ENCODE data around the gene JARID2.

The JARID2 gene

DNA sequence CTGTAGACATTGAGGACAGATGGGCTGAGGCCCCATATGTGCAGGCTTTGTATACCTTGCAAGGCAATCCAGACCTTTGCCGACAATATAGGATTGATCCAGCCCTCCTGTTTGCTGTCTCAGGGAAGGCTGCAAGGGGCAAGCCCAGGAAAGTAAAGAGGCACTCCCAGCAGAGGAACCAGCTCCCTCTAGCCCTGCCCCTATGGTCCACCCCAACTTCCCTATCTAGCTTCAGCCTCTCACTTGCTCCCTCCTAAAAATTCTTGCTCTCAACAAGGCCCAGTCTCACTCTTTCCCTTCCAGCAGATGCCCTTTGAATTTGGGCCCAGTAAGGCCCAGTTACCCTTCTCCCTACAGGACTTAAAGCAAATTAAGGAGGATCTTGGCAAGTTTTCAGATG is 92.6 kb downstream of the JARID2 start:
- no peak for DNase-seq

DNA sequence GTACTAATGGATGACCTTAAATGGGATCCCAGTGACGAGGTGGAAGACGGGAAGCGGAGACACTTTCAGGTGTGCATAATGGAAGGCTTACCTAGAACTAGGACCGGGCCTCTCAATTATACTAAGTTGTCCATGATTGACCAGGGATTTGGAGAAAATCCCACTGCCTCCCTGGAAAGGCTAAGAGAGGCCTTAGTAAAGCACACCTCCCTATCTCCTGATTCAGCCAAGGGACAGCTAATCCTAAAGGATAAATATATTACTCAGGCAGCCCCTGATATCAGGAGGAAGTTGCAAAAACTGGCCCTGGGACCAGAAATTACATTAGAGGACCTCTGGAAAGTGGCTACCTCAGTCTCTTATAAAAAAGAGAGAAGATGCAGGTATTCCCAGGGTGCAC is 93.2 kb downstream of the JARID2 start:
- DNase-seq, result no peak

DNA sequence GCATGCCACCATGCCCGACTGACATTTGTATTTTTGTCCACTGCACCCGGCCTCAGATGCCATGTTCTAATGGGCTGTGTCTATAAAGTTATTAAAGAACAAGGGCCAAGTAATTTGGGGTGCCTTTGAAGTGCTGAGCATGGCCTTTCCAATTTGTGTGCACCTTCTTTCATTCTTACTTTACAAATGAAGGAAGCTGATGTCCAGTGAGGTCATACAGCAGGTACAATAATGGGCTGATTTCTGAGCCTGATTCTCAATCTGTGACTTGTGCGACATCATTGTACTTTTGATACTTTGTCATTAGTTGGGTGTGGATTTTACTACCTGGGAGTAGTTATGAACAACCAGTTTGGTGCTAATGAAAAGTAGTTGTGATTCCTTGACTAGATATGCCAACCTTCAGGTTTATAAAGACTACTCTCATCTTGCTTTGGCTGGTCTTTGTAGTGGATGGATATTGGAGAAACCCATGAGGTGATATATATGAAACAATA is 94.3 kb downstream of the JARID2 start:
- no peak for DNase-seq

DNA sequence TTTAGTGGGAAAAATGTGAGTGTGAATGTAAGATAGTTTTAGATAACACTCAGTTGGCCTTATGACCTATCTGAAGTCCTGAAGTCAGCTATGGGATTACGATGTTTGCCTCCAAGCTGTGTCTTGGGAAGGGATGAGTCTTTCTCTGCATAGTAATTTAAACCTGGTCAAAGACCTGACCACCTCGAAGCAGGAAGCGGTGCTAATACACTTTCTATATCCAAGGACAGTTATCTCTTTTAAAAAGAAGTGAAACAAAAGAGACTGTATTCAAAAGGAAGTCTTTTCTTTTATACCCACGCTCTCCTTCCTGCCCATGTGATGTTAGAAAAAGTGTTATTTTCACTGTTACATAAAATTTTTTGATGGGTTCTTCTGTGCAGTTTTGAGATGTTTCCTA is 94.9 kb downstream of the JARID2 start:
- no peak for DNase-seq

DNA sequence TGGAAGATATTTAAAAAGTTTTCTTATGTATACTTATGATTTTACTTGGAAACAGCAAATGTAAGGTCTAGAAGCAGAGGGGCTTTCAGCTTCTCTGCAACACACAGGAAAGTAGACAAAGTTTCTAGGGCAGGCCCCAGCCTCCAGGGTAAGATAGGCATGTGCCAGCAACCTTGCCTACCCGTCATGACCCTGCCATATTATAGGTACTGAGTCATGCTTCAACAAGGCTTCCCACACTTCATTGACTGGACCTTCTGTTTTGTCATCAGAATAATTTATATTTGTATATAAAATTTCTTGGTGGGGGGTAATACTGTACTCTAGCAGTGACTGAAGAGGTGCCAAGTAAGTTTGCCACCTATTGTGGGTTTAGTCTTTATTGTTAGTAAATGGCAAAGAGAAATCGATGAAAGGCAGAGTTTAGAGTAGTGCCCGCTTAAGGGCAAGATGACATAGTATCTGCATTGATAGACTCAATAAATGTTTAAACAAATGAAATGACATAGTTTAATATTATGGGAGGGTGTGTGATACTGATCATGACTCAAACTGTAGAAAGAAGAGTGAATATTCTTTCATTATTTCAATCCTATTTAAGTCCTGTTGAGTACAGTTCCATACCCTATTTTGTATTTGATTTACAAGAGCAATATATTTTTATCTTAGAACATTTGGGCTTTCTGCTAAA is 95.6 kb downstream of the JARID2 start:
- no peak for DNase-seq

DNA sequence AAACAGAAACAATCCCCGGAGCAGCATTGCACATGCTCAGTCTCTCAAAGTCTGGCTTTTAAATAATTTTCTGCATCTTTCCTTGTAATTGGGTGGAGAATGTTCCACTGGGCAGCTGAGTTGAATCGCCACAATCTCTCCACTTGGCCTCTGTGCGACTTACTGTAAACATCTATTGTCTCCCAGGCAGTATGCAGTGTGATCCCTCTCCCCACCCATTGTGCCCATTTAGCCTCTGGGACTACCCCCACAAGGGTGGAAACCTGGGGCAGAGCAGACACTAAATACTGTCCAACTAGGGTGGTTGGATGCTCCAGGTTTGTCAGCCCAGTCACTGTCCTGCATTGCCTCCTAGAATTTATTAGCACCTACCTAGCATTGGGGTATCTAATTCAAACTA is 96.2 kb downstream of the JARID2 start:
- DNase-seq, result no peak

DNA sequence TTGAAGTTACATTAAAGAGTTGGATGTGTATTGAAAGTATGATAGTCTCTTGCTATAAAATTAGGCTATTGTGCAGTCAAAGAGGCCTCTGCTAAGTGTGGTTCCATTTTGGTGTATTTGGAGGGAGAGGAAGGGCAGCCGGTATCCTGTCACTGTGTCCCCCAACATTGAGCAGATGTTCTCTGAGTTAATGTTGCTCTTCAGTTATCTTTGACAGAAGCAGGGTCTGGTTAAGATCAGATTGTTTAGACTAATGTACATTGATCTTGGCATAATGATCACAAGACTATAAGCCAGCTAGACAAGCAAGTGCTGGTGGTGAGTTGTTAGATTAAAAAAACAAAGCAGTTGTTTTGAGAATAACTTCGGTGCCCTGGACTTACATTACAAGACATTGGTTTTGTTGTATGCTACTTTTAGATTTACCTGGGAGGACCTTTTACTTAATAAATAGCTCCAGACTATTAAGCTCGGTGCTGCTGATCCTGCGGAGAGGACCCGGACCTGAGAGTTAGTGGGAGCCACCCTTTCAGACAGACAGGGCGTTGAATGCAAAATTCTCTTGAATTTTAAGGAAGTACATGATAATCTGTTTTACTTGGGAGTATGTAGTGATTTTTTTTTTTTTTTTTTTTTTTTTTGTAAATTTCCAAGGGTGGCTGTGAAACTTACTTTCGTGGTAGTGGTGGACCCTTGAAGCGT is 97.8 kb downstream of the JARID2 start:
- no peak for DNase-seq

DNA sequence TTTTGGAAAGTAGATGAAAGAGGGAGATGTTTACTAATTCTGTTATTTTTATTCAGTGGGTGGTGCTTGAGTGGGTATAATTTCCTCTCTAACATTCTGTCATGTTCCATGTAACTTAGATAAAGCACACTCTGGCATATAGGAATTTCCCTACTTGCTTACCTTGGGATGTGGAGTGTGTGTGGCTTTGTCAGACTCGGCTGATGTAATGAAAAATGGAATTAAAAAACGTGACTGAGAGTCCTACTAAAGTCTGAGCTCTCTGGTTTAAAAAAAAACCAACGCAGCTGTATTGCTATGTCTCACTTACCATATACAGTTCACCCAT is 98.3 kb downstream of the JARID2 start:
- DNase-seq, result no peak

DNA sequence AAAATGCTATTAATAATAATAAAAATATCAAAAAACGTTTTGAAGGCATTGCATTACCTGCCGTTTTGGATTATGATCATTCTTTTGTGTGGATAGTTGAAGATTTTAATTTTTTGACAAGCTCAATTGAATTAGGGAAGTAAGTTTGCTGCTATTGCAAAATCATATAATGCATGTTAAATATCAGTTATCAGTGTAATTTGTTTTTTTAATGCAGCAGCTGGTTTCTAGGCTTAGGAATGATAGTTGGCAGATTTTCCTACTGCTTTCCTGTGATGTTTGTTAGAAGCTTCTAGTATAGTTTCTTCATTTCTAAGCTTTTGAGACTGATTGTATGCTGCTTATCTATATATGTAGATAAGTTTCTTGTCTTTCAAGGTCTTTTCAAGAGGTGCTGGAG is 99.0 kb downstream of the JARID2 start:
- no peak for DNase-seq

DNA sequence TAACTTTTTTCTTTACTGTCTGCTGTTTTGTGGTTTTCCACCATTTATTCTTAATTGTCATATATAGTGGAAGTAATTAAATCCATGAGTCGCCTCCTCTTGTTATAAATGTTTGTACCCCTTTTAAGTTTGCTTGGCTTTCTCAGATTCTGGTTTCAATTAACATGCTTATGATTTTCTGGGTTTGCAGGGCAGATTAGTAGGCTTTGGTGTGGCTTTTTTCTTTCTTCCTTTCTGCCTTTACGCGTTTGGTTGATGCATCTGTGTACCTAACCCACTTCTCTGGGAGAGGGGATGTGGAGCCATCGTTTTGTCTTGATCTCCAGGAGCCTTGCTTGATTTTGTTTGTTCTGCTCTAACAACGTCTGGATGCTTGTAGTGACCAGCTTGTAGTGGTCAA is 100.4 kb downstream of the JARID2 start:
- DNase-seq, result no peak

DNA sequence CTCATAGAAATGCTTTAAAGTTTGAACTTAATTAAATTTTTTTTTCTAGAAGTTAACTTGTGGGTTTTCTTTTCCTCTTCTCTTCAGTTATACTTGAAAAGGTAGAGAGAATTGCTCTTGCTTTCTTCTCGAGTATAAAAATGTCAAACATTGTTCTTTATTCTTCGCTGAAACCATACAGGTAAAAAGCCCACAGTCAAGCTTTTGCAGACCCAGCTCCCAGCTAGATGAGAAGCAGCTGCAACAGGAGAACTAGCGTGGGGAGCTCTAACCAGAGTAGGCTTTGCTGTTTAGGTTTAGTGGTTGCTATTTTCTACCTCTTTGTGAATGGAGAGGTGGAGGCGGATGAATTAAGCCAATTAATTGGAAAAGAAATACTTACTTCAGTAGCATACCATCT is 102.7 kb downstream of the JARID2 start:
- DNase-seq, result no peak

DNA sequence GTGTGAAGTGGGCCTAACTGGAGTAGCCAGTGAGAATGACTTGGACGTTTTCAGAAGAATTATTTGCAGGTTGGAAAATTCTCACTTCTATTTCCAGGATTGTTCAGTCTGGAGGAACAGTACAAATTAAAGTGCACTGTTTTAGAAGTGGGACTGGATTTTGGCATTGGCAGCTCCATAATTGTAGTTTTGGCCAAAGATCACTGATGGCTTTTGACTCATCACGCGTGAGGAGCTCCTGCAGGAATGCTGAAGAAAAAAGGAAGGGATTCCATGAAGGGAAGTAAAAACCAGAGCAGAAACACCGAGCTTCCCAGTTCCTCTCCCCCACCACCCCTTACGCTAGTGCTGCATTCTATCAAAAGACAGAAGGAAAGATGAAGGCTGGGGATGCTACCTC is 103.5 kb downstream of the JARID2 start:
- no peak for DNase-seq

DNA sequence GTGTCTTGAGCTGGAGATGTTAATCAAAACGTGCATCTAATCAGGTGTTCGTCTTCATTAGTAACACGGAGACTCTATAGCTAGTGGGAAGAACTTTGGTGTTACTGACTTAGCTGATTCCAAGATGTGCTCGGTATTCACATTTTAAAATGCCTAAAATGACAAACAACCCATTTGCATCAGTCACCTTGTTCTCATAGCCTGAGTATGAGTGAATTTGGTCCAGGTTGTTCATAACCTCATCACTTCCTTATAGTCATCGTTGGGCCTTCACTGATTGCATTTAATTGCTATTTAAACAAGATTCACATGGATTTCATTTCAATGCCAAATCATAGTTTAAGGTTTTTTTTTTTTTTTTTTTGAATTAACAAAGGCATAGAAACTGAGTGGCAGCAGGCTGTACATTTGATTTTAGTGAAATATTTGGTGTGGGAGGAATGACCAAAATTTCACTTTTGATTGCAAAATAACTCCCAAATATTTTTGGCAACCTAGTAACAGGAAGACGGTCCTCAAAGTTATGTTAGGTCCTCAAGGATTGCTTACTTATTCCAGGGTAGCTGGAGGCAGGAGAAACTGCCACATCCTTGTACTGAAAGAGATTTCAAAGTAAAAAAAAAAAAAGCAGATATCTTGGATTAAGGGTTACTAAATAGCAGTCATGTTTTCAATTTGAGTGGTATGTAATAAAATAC is 104.7 kb downstream of the JARID2 start:
- no peak for DNase-seq

DNA sequence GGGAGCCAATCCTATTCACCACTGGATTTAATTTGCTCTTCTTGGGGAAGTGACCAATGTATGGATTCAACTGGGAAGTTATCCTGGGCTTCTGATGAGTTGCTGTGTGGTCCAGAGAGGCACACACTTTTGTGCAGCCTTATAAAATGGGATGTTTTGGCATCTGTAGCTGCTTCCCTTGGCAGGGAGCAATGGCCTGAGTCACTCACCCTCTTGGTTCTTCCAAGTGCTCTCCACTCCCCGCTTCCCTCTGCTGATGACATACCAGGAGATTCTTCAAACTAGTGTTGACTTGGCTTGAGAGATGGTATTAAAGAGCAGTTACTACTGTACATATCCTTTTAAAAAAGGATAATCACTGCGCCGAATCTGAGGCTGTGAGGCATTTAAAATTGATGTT is 105.8 kb downstream of the JARID2 start:
- no peak for DNase-seq

DNA sequence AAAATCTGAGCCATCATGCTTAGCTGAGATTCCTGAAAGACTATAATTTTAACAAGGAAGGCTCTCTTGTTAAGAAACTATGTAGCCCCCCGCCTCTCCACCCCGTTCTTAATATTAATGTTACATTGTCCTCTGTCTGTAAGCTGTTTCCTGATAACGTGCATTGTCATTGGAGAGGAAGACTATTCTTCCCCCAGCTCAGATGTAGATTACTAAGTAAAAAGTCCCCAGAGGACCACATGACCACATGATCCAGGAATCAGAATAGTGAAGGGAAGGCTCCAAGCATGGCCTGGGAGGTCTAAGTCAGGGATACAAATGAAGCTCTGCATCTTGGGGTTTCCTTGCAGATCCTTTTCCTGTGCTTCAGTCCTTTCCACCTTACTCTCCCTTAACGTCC is 106.4 kb downstream of the JARID2 start:
- no peak for DNase-seq

DNA sequence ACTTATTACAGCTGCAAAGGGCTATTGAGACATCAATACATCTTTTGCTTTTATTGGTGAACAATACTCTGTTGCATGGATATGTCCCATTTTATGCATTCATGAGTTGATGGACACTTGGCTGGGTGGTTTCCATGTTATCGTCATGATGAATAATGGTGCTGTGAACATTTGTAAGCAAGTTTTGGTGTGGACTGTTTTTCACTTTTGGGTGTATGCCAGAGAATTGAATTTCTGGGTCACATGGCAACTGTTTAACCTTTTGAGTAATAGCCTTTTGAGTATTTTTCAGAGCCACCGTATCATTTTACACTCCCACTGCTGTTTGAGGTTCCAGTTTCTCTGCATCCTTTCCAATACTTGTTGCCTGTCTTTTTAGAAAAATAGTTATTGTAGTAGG is 107.0 kb downstream of the JARID2 start:
- DNase-seq, result peak; percentile 86

DNA sequence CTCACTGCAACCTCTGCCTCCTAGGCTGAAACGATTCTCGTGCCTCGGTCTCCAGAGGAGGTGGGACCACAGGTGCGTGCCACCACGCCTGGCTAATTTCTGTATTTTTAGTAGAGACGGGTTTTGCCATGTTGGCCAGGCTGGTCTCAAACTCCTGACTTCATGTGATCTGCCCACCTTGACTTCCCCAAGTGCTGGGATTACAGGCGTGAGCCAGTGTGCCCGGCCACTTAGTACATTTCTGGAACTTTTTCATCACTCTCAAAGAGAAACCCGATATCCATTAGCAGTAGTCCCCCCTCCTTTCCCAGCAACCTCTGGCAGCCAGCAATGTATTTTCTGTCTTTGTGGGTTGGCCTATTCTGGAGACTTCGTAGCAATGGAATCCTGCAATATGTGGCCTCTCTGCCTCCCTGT is 109.8 kb downstream of the JARID2 start:
- no peak for DNase-seq

DNA sequence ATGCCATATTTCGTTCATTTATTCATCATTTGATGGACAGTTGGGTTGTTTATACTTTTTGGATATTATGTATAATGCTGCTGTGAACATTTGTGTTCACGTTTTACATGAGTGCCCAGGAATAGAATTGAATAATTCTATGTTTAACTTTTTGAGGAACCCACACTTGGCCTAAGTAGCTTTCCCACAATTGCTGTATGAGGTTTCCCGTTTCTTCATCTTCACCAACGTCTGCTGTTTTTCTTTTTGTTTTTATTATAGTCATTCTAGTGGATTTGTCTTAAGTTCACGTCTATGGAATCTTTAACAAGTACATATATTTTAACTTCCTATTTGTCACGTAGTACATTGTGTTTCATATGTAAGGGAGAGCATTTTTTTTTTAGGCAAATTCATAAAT is 110.3 kb downstream of the JARID2 start:
- no peak for DNase-seq

DNA sequence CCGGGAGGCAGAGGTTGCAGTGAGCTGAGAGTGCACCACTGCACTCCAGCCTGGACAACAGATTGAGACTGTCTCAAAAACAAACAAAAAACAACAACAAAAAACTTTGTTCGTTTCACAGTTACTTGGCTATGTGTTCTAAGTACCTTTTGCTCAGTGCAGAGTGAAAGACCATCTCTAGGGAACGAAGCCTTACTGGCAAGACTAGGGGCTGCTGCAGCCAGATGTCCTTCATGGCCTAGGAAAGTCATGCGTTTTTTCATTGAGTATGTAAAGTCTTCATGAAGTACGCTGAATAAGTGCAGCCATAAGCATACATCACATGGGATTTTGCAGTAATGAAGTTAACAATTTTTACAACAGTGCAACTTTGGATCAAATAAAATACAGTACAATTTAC is 111.1 kb downstream of the JARID2 start:
- DNase-seq, result no peak

DNA sequence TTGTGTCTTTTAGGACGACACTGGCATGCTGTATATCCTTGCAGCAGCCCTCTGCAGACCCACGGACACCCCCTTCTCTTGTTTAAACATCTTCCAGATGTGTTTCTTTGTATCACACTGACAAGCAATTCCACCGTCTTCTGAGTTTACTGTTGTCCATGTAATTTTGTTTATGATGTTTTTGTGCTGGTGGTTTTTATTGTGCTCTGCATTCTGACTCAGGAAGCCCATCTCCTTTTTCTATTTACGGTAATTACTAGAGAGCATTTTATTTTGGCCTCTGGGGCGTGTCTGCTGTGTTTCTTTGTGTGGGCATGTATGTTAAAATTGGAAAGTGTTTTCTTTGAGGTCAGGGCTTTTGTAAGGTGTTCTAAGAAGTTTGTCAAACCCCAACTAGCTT is 111.9 kb downstream of the JARID2 start:
- no peak for DNase-seq

DNA sequence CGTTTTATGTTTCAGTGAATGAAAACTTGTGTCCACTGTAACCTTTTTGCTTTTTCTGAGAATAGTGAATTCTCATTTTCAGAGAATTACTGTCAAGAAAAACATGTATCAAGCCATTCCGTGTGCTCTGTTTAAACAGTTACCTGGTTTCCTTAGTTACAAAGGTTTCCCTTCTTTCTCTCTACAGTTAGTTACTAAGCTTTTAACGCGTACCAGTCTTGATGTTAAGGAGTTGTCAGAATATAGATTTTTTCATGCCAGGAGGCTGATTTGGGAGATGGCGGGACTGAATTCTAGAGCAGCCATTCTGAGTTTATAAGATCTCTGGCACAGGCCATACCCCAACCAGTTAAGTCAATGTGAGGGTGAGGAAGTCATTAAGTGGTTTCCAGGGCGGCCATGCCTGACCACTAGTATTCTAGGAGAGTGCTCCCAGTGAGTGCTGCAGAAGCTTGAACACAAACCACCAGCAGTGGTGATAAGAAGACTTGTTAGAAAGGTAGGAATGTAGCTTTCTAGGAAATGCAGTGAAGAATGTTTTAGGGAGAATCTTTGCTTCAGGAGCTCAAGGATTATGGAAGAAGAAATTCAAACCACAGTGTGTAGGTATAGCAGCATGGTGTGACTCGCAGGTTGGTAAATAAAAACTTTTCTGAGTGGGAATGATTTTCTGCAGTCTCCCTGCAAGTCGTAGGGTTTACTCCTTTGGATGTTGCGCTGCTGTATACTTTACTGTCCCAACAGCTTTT is 112.9 kb downstream of the JARID2 start:
- no peak for DNase-seq

DNA sequence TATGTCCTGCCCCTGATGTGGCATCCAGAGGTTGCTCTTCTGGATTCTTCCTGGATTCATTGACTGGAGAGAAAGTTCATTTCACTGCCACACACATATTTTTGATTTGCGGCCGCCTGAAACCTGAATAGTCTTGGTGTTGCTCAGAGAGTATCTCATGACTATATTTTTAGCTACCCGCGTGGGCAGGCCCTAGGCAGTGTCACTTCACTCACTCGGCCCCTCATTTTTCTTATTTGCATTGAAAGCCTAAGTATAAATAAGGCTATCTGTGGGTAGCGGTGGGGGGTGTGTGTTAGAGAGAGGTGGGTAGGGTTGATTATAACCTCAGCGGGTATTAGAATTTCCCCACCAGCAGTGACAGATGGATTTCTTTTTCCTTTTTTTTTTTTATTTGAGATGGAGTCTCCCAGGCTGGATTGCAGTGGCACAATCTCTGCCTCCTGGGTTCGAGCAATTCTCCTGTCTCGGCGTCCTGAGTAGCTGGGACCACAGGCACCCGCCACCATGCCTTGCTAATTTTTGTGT is 113.5 kb downstream of the JARID2 start:
- DNase-seq, result no peak

DNA sequence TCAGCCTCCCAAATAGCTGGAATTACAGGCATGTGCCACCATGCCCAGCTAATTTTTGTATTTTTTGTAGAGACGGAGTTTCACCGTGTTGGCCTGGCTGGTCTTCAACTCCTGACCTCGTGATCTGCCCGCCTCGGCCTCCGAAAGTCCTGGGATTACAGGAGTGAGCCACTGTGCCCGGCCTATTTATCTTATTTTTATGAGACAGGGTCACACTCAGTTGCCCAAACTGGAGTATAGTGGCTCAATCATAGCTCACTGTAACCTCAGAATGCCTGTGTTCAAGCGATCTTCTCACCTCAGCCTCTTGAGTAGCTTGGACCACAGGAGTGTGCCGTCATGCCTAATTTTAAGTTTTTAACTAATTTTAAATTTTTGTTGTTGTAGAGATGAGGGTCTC is 114.4 kb downstream of the JARID2 start:
- DNase-seq, result no peak

Data from NCI-H748 treated with DMSO at 0.1 percent for 48 hours (cell line).